ENCODE measurements around the gene FABP7.

Gene FABP7

DNA sequence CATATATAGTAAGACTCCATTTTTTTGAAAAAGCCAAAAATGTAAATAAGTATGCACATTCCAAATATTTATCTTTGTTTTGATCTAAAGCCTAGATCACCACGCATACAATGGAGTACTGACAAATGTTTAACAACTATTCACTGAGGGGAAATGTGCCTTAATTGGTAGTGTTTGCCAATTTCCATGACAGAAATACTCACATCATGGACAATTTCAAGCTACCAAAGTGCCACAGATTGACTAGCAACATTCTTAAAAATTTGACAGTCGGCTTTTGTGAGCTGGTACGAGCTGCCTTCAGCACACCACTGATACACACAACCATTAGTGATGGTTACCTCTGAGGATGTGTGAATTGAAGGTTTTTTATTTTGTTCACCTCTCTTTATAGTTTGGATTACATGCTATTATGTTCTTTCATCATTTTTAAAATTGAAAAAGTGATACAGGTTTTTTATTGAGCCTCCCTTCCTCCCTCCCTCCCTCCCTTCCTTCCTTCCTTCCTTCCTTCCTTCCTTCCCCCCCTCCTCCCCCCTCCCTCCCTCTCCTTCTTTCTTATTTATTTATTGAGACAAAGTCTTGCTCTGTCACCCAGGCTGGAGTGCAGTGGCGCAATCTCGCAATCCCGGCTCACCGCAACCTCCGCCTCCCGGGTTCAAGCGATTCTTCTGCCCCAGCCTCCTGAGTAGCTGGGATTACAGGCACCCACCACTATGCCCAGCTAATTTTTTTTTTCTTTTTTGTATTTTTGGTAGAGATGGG is 28.8 kb downstream of the FABP7 start:
- DNase-seq = no peak
- Histone ChIP-seq H2BK12ac (ENCODE audit: low read length in 2 of 2) (no peak overlapping the region), H3K4me2 (ENCODE audit: low read length, poor library complexity, severe bottlenecking) (no peak overlapping the region), H2BK5ac (ENCODE audit: low read depth, low read length, poor library complexity, severe bottlenecking) (no peak overlapping the region), H3K27me3 (ENCODE audit: control insufficient read depth in 1 of 2, insufficient read depth in 1 of 2, low read length in 2 of 2) (no peaks in the 10 kb centered on the region), H4K8ac (ENCODE audit: low read length) (no peak overlapping the region), H2AFZ (ENCODE audit: low read depth, low read length) (no peak overlapping the region), H3K18ac (ENCODE audit: low read depth in 1 of 2, low read length in 2 of 2) (no peak overlapping the region), H3K4me3 (ENCODE audit: insufficient read depth in 1 of 2, low read depth in 1 of 2, low read length in 2 of 2) (no peak overlapping the region), H3K14ac (ENCODE audit: low read length in 2 of 2) (no peak overlapping the region), H3K36me3 (ENCODE audit: control insufficient read depth in 1 of 2, insufficient read depth in 2 of 2, low read depth in 1 of 2, low read length in 2 of 2) (peaks cover 0 to 23% of the 10 kb centered on the region in 2 experiments), H2BK15ac (ENCODE audit: low read depth, poor library complexity, severe bottlenecking) (no peak overlapping the region), H3K4me1 (ENCODE audit: control insufficient read depth, insufficient read depth, low read depth, low read length) (no peaks in the 10 kb centered on the region), H3K27ac (ENCODE audit: low read length, poor library complexity, severe bottlenecking) (no peak overlapping the region), H2BK120ac (ENCODE audit: low read depth, low read length) (no peak overlapping the region), H4K91ac (ENCODE audit: low read length) (no peak overlapping the region), H3K4ac (ENCODE audit: low read depth in 1 of 2, low read length in 2 of 2) (no peak overlapping the region), H3K9ac (ENCODE audit: low read length) (no peak overlapping the region), H3K9me3 (ENCODE audit: control insufficient read depth, low read length) (no peaks in the 10 kb centered on the region), H2AK5ac (ENCODE audit: low read length, severe bottlenecking) (no peak overlapping the region), H3K79me1 (replicated peaks; ENCODE audit: low read length, poor library complexity, severe bottlenecking) (no peaks in the 10 kb centered on the region), H3K23ac (ENCODE audit: low read length in 2 of 2) (no peak overlapping the region)
- WGBS = 95% methylated on average over 6 of the region's 10 CpGs

- Histone ChIP-seq H3K4me1 (ENCODE audit: control insufficient read depth, insufficient read depth, low read depth, low read length) (no peaks in the 10 kb centered on the region), H3K79me1 (replicated peaks; ENCODE audit: low read length, poor library complexity, severe bottlenecking) (no peaks in the 10 kb centered on the region), H2BK120ac (ENCODE audit: low read depth, low read length) (no peak overlapping the region), H3K4me3 (ENCODE audit: insufficient read depth in 1 of 2, low read depth in 1 of 2, low read length in 2 of 2) (no peak overlapping the region), H3K4ac (ENCODE audit: low read depth in 1 of 2, low read length in 2 of 2) (no peak overlapping the region), H2AFZ (ENCODE audit: low read depth, low read length) (no peak overlapping the region), H3K36me3 (ENCODE audit: control insufficient read depth in 1 of 2, insufficient read depth in 2 of 2, low read depth in 1 of 2, low read length in 2 of 2) (peaks cover 0 to 23% of the 10 kb centered on the region in 2 experiments), H4K91ac (ENCODE audit: low read length) (no peak overlapping the region), H3K9ac (ENCODE audit: low read length) (no peak overlapping the region), H3K27me3 (ENCODE audit: control insufficient read depth in 1 of 2, insufficient read depth in 1 of 2, low read length in 2 of 2) (no peaks in the 10 kb centered on the region), H3K4me2 (ENCODE audit: low read length, poor library complexity, severe bottlenecking) (no peak overlapping the region), H2BK15ac (ENCODE audit: low read depth, poor library complexity, severe bottlenecking) (no peak overlapping the region), H4K8ac (ENCODE audit: low read length) (no peak overlapping the region), H2BK5ac (ENCODE audit: low read depth, low read length, poor library complexity, severe bottlenecking) (no peak overlapping the region), H3K27ac (ENCODE audit: low read length, poor library complexity, severe bottlenecking) (no peak overlapping the region), H3K14ac (ENCODE audit: low read length in 2 of 2) (no peak overlapping the region), H3K23ac (ENCODE audit: low read length in 2 of 2) (no peak overlapping the region), H3K18ac (ENCODE audit: low read depth in 1 of 2, low read length in 2 of 2) (peak overlapping the region; percentile 12 to 52), H2AK5ac (ENCODE audit: low read length, severe bottlenecking) (no peak overlapping the region), H2BK12ac (ENCODE audit: low read length in 2 of 2) (no peak overlapping the region), H3K9me3 (ENCODE audit: control insufficient read depth, low read length) (no peaks in the 10 kb centered on the region)
- 81% methylated on average over 2 of the region's 4 CpGs for whole genome bisulfite sequencing
- DNase-seq = peak; percentile 65
Measured at GRCh38 chr6:122809001-122809400, 29.5 kb downstream of the FABP7 start.

DNA sequence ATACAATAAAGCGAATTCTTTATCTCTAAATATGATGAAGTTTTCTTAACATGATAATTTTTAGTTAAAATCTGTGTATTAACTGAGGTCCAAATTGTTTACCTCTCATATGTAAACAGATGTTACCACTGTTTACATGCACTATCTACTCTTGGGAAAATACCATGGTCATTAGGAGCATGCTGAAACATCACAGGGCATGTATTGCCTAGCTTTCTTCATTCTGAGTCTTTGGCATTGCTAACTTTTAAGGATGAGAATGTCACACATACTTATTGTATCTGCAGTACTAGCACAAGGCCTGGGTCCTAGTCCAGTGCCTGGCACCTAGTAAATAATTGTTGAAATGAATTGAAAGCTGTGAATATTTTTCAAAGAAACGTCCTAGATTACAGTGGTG is 30.2 kb downstream of the FABP7 start:
- no peak overlapping the region for H2AK5ac ChIP-seq (ENCODE audit: low read length, severe bottlenecking)
- no peaks in the 10 kb centered on the region for H3K9me3 ChIP-seq (ENCODE audit: control insufficient read depth, low read length)
- H2BK120ac ChIP-seq (ENCODE audit: low read depth, low read length) = no peak overlapping the region
- H3K4me1 ChIP-seq (ENCODE audit: control insufficient read depth, insufficient read depth, low read depth, low read length) = no peaks in the 10 kb centered on the region
- H2BK5ac ChIP-seq (ENCODE audit: low read depth, low read length, poor library complexity, severe bottlenecking) = no peak overlapping the region
- 78% methylated on average over 1 of the region's 2 CpGs for WGBS
- H3K23ac ChIP-seq (ENCODE audit: low read length in 2 of 2) = no peak overlapping the region
- H4K91ac ChIP-seq (ENCODE audit: low read length) = no peak overlapping the region
- H2BK15ac ChIP-seq (ENCODE audit: low read depth, poor library complexity, severe bottlenecking) = no peak overlapping the region
- H3K14ac ChIP-seq (ENCODE audit: low read length in 2 of 2) = no peak overlapping the region
- DNase-seq = peak; percentile 68
- no peak overlapping the region for H2AFZ ChIP-seq (ENCODE audit: low read depth, low read length)
- H3K27me3 ChIP-seq (ENCODE audit: control insufficient read depth in 1 of 2, insufficient read depth in 1 of 2, low read length in 2 of 2) = no peaks in the 10 kb centered on the region
- no peak overlapping the region for H3K4ac ChIP-seq (ENCODE audit: low read depth in 1 of 2, low read length in 2 of 2)
- H3K4me2 ChIP-seq (ENCODE audit: low read length, poor library complexity, severe bottlenecking) = no peak overlapping the region
- no peaks in the 10 kb centered on the region for H3K79me1 ChIP-seq (replicated peaks; ENCODE audit: low read length, poor library complexity, severe bottlenecking)
- H2BK12ac ChIP-seq (ENCODE audit: low read length in 2 of 2) = no peak overlapping the region
- no peak overlapping the region for H3K4me3 ChIP-seq (ENCODE audit: insufficient read depth in 1 of 2, low read depth in 1 of 2, low read length in 2 of 2)
- H3K9ac ChIP-seq (ENCODE audit: low read length) = no peak overlapping the region
- peaks cover 0 to 23% of the 10 kb centered on the region in 2 experiments for H3K36me3 ChIP-seq (ENCODE audit: control insufficient read depth in 1 of 2, insufficient read depth in 2 of 2, low read depth in 1 of 2, low read length in 2 of 2)
- no peak overlapping the region for H4K8ac ChIP-seq (ENCODE audit: low read length)
- H3K18ac ChIP-seq (ENCODE audit: low read depth in 1 of 2, low read length in 2 of 2) = no peak overlapping the region
- H3K27ac ChIP-seq (ENCODE audit: low read length, poor library complexity, severe bottlenecking) = no peak overlapping the region

DNA sequence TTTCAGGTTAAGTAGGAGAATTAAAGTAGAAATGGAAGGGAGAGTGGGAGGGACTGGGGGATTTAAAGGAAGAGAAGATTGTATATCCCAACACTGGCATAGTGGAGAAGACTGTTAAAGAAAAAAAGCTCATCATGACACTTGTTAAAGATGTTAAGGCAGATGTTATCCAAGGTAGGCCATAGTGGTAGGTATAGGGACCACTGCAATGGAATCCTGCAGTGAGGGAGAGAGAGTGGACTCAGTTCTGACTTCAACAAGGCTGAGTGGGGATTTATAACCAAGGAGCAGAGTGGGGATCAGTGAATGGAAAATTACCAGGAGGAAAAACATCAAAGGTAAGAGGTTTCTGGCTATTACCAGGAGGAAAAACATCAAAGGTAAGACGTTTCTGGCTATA is 30.7 kb downstream of the FABP7 start:
- Histone ChIP-seq H2BK120ac (ENCODE audit: low read depth, low read length) (peak overlapping the region; percentile 49), H3K4me2 (ENCODE audit: low read length, poor library complexity, severe bottlenecking) (no peak overlapping the region), H3K4me3 (ENCODE audit: insufficient read depth in 1 of 2, low read depth in 1 of 2, low read length in 2 of 2) (no peak overlapping the region), H3K9me3 (ENCODE audit: control insufficient read depth, low read length) (no peaks in the 10 kb centered on the region), H3K9ac (ENCODE audit: low read length) (no peak overlapping the region), H2AK5ac (ENCODE audit: low read length, severe bottlenecking) (no peak overlapping the region), H3K4me1 (ENCODE audit: control insufficient read depth, insufficient read depth, low read depth, low read length) (no peaks in the 10 kb centered on the region), H2AFZ (ENCODE audit: low read depth, low read length) (no peak overlapping the region), H3K14ac (ENCODE audit: low read length in 2 of 2) (no peak overlapping the region), H3K27ac (ENCODE audit: low read length, poor library complexity, severe bottlenecking) (no peak overlapping the region), H3K27me3 (ENCODE audit: control insufficient read depth in 1 of 2, insufficient read depth in 1 of 2, low read length in 2 of 2) (no peaks in the 10 kb centered on the region), H4K91ac (ENCODE audit: low read length) (peak overlapping the region; percentile 80), H3K36me3 (ENCODE audit: control insufficient read depth in 1 of 2, insufficient read depth in 2 of 2, low read depth in 1 of 2, low read length in 2 of 2) (peaks cover 0 to 20% of the 10 kb centered on the region in 2 experiments), H2BK5ac (ENCODE audit: low read depth, low read length, poor library complexity, severe bottlenecking) (no peak overlapping the region), H2BK12ac (ENCODE audit: low read length in 2 of 2) (peak overlapping the region; percentile 70 to 95), H3K18ac (ENCODE audit: low read depth in 1 of 2, low read length in 2 of 2) (peak overlapping the region; percentile 63 to 70), H3K79me1 (replicated peaks; ENCODE audit: low read length, poor library complexity, severe bottlenecking) (no peaks in the 10 kb centered on the region), H3K4ac (ENCODE audit: low read depth in 1 of 2, low read length in 2 of 2) (peak overlapping the region in 1 of 2 experiments; percentile 75), H4K8ac (ENCODE audit: low read length) (peak overlapping the region; percentile 77), H3K23ac (ENCODE audit: low read length in 2 of 2) (no peak overlapping the region), H2BK15ac (ENCODE audit: low read depth, poor library complexity, severe bottlenecking) (no peak overlapping the region)
- DNase-seq = no peak
- 63% methylated on average over 1 of the region's 1 CpG for WGBS
